ENCODE results near the gene VENTX. TPM values are rescaled to one million over a fixed set of nuclear protein-coding genes. Genes with fewer than 3 reads are reported as not detected.

The VENTX gene
- total and polyA plus RNA-seq, 3 experiments from 2014 or later, result not detected

GRCh38 chr10:133279326-133280226, 41.9 kb downstream of the VENTX start:
- Mint-ChIP-seq H3K27me3 (no peaks in the 10 kb centered on the region), H3K27ac (peak overlapping the region; percentile 76 to 100 (median 98)), H3K4me1 (peaks cover 23 to 53% (median 35%) of the 10 kb centered on the region in 3 donors), H3K36me3 (peaks cover under 1 to 56% (median 5%) of the 10 kb centered on the region in 3 donors), H3K9me3 (no peaks in the 10 kb centered on the region), H3K4me3 (peak overlapping the region in 3 of 7 donors; percentile 9 to 84 (median 41))
- no peak for DNase-seq
- Histone ChIP-seq H3K4me1 (ENCODE audit: insufficient read depth, low read length) (peaks cover 43% of the 10 kb centered on the region), H3K9me3 (ENCODE audit: low read length) (no peaks in the 10 kb centered on the region), H3K36me3 (ENCODE audit: insufficient read depth, low read length) (peaks cover 6% of the 10 kb centered on the region), H3K4me3 (ENCODE audit: low read length) (no peak overlapping the region), H3K27me3 (ENCODE audit: insufficient read depth, low read length, poor library complexity, severe bottlenecking) (no peaks in the 10 kb centered on the region), H3K27ac (ENCODE audit: low read depth, low read length) (peak overlapping the region; percentile 96)
- ChIA-PET CTCF (interaction anchor here (1.7 to 4.3 kb wide), 3 partner anchors 18 to 28 kb away, joined by 6 to 28 read pairs (median 13); no protein-coding TSS in a partner anchor), POLR2A (interaction anchor here (1.2 to 1.3 kb wide), 2 partner anchors 28 to 57 kb away, joined by 3 to 6 read pairs; partner anchors contain the start of gene CALY)

- H3K36me3 Mint-ChIP-seq, result peaks cover 3 to 61% (median 9%) of the 10 kb centered on the region in 3 donors
- ChIA-PET CTCF (interaction anchor here (4.3 kb wide), 1 partner anchor 27 kb away, joined by 28 read pairs; no protein-coding TSS in a partner anchor), POLR2A (no interaction called here)
Measured at GRCh38 chr10:133280391-133281059, 42.9 kb downstream of the VENTX start.

GRCh38 chr10:133281084-133281483, 43.4 kb downstream of the VENTX start:
- peaks cover 32% of the 10 kb centered on the region for H3K4me1 ChIP-seq (ENCODE audit: insufficient read depth, low read length)
- no peak for DNase-seq
- no peak overlapping the region for H3K4me3 Mint-ChIP-seq
- POLR2A ChIA-PET, result no interaction called here
- H3K36me3 ChIP-seq (ENCODE audit: insufficient read depth, low read length), result peaks cover 9% of the 10 kb centered on the region
- H3K27me3 Mint-ChIP-seq, result no peaks in the 10 kb centered on the region
- peaks cover 23 to 38% (median 24%) of the 10 kb centered on the region in 3 donors for H3K4me1 Mint-ChIP-seq
- H3K4me3 ChIP-seq (ENCODE audit: low read length), result no peak overlapping the region
- CTCF ChIA-PET, result interaction anchor here (1.1 to 4.3 kb wide), 3 partner anchors 18 to 26 kb away, joined by 3 to 28 read pairs (median 3); no protein-coding TSS in a partner anchor
- H3K27ac ChIP-seq (ENCODE audit: low read depth, low read length), result no peak overlapping the region
- H3K27me3 ChIP-seq (ENCODE audit: insufficient read depth, low read length, poor library complexity, severe bottlenecking), result no peaks in the 10 kb centered on the region
- H3K9me3 Mint-ChIP-seq, result no peaks in the 10 kb centered on the region
- peak overlapping the region in 1 of 8 donors; percentile 41 for H3K27ac Mint-ChIP-seq
- H3K36me3 Mint-ChIP-seq, result peaks cover 3 to 63% (median 15%) of the 10 kb centered on the region in 3 donors
- H3K9me3 ChIP-seq (ENCODE audit: low read length), result no peaks in the 10 kb centered on the region

More at GRCh38 chr10:133280391-133281059, 42.9 kb downstream of the VENTX start:
- Mint-ChIP-seq H3K4me3 (no peak overlapping the region), H3K4me1 (peaks cover 23 to 43% (median 30%) of the 10 kb centered on the region in 3 donors), H3K27me3 (no peaks in the 10 kb centered on the region), H3K27ac (peak overlapping the region in 5 of 8 donors; percentile 42 to 99 (median 92)), H3K9me3 (no peaks in the 10 kb centered on the region)
- no peaks in the 10 kb centered on the region for H3K9me3 ChIP-seq (ENCODE audit: low read length)
- H3K36me3 ChIP-seq (ENCODE audit: insufficient read depth, low read length), result peaks cover 9% of the 10 kb centered on the region
- no peaks in the 10 kb centered on the region for H3K27me3 ChIP-seq (ENCODE audit: insufficient read depth, low read length, poor library complexity, severe bottlenecking)
- H3K27ac ChIP-seq (ENCODE audit: low read depth, low read length), result no peak overlapping the region
- peaks cover 36% of the 10 kb centered on the region for H3K4me1 ChIP-seq (ENCODE audit: insufficient read depth, low read length)
- no peak overlapping the region for H3K4me3 ChIP-seq (ENCODE audit: low read length)
- no peak for DNase-seq

GRCh38 chr10:133281628-133282372, 44.1 kb downstream of the VENTX start:
- H3K4me3 Mint-ChIP-seq, result no peak overlapping the region
- peaks cover 23 to 34% (median 26%) of the 10 kb centered on the region in 3 donors for H3K4me1 Mint-ChIP-seq
- H3K27me3 Mint-ChIP-seq, result no peaks in the 10 kb centered on the region
- H3K36me3 ChIP-seq (ENCODE audit: insufficient read depth, low read length), result peaks cover 9% of the 10 kb centered on the region
- H3K27ac ChIP-seq (ENCODE audit: low read depth, low read length), result no peak overlapping the region
- H3K9me3 ChIP-seq (ENCODE audit: low read length), result no peaks in the 10 kb centered on the region
- CTCF ChIA-PET, result interaction anchor here (1.1 to 1.2 kb wide), 2 partner anchors 19 to 23 kb away, joined by 3 read pairs; no protein-coding TSS in a partner anchor
- no peak overlapping the region for H3K4me3 ChIP-seq (ENCODE audit: low read length)
- no peaks in the 10 kb centered on the region for H3K9me3 Mint-ChIP-seq
- peaks cover 30% of the 10 kb centered on the region for H3K4me1 ChIP-seq (ENCODE audit: insufficient read depth, low read length)
- no peak for DNase-seq
- POLR2A ChIA-PET, result interaction anchor here (0.6 kb wide), 1 partner anchor 25 kb away, joined by 4 read pairs; no protein-coding TSS in a partner anchor
- peak overlapping the region in 4 of 8 donors; percentile 41 to 68 (median 60) for H3K27ac Mint-ChIP-seq
- H3K36me3 Mint-ChIP-seq, result peaks cover 3 to 68% (median 21%) of the 10 kb centered on the region in 3 donors
- H3K27me3 ChIP-seq (ENCODE audit: insufficient read depth, low read length, poor library complexity, severe bottlenecking), result no peaks in the 10 kb centered on the region

DNA sequence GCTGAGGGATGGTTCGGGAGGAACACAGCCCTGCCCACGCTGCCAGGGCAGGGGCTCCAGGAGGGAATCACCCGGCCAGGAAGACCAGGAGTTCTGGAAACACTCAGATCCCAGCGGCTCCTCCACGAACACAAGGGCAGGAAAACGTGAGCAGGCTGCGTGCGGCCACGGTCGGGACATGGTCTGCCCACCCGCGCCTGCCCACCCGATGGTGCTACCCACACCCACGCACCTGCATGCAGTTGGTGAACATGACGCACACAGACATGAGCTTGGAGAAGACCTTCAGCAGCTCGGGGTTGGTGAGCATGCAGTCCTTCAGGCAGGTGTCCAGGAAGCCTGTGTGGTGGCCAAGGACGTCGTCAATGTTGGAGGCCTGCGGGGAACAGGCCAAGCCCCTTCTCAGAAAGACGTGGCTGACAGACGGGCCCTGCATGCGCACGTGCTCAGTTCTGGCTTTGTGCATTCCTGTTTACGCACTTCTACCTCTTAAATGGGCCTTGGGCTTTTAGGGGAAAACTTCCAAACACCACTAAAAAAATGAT, 45.3 kb downstream of the VENTX start:
- no peaks in the 10 kb centered on the region for H3K27me3 ChIP-seq (ENCODE audit: insufficient read depth, low read length, poor library complexity, severe bottlenecking)
- H3K4me3 ChIP-seq (ENCODE audit: low read length), result no peak overlapping the region
- Mint-ChIP-seq H3K36me3 (peaks cover 3 to 77% (median 25%) of the 10 kb centered on the region in 3 donors), H3K27ac (peak overlapping the region in 1 of 8 donors; percentile 75), H3K4me1 (peaks cover 18 to 25% (median 23%) of the 10 kb centered on the region in 3 donors), H3K9me3 (no peaks in the 10 kb centered on the region), H3K27me3 (no peaks in the 10 kb centered on the region), H3K4me3 (no peak overlapping the region)
- H3K4me1 ChIP-seq (ENCODE audit: insufficient read depth, low read length), result peaks cover 19% of the 10 kb centered on the region
- no peaks in the 10 kb centered on the region for H3K9me3 ChIP-seq (ENCODE audit: low read length)
- CTCF ChIA-PET, result no interaction called here
- peaks cover 9% of the 10 kb centered on the region for H3K36me3 ChIP-seq (ENCODE audit: insufficient read depth, low read length)
- POLR2A ChIA-PET, result no interaction called here
- DNase-seq, result no peak
- no peak overlapping the region for H3K27ac ChIP-seq (ENCODE audit: low read depth, low read length)

DNA sequence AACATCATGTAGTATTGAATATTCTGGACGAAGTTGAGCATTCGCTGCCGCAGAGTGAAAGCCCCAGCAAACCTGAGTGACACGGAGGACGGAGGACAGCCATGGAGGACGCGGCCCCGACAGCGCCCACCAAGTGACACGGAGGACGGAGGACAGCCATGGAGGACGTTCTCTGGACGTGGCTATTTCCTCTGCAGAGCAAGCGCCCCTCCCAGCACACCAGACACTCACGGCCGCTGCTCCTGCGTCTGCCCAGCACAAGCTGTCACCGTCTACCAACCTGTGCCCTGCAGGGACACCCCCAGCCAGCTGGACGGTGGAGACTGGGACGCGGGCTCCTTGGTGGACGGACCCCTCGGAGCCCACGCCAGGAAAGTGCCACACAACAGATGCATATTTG, 46.3 kb downstream of the VENTX start:
- H3K4me3 ChIP-seq (ENCODE audit: low read length), result no peak overlapping the region
- ChIA-PET POLR2A (no interaction called here), CTCF (no interaction called here)
- H3K27me3 Mint-ChIP-seq, result no peaks in the 10 kb centered on the region
- no peak for DNase-seq
- no peaks in the 10 kb centered on the region for H3K9me3 Mint-ChIP-seq
- H3K27me3 ChIP-seq (ENCODE audit: insufficient read depth, low read length, poor library complexity, severe bottlenecking), result no peaks in the 10 kb centered on the region
- H3K4me1 ChIP-seq (ENCODE audit: insufficient read depth, low read length), result peaks cover 9% of the 10 kb centered on the region
- H3K4me1 Mint-ChIP-seq, result peaks cover 8 to 15% (median 13%) of the 10 kb centered on the region in 3 donors
- H3K27ac Mint-ChIP-seq, result peak overlapping the region in 1 of 8 donors; percentile 3
- no peaks in the 10 kb centered on the region for H3K9me3 ChIP-seq (ENCODE audit: low read length)
- peaks cover 14% of the 10 kb centered on the region for H3K36me3 ChIP-seq (ENCODE audit: insufficient read depth, low read length)
- no peak overlapping the region for H3K4me3 Mint-ChIP-seq
- peaks cover 5 to 84% (median 27%) of the 10 kb centered on the region in 3 donors for H3K36me3 Mint-ChIP-seq
- no peak overlapping the region for H3K27ac ChIP-seq (ENCODE audit: low read depth, low read length)

- H3K27ac ChIP-seq (ENCODE audit: low read depth, low read length), result no peak overlapping the region
- no peaks in the 10 kb centered on the region for H3K9me3 ChIP-seq (ENCODE audit: low read length)
- no peaks in the 10 kb centered on the region for H3K4me1 ChIP-seq (ENCODE audit: insufficient read depth, low read length)
- H3K27me3 ChIP-seq (ENCODE audit: insufficient read depth, low read length, poor library complexity, severe bottlenecking), result no peaks in the 10 kb centered on the region
- CTCF ChIA-PET, result no interaction called here
- DNase-seq, result no peak
- Mint-ChIP-seq H3K27ac (peak overlapping the region in 1 of 8 donors; percentile 64), H3K4me3 (no peak overlapping the region), H3K27me3 (no peaks in the 10 kb centered on the region), H3K4me1 (peaks cover 0 to 4% (median 2%) of the 10 kb centered on the region in 3 donors), H3K36me3 (peaks cover 6 to 90% (median 31%) of the 10 kb centered on the region in 3 donors), H3K9me3 (no peaks in the 10 kb centered on the region)
- H3K4me3 ChIP-seq (ENCODE audit: low read length), result no peak overlapping the region
- peaks cover 11% of the 10 kb centered on the region for H3K36me3 ChIP-seq (ENCODE audit: insufficient read depth, low read length)
- POLR2A ChIA-PET, result no interaction called here
Measured at GRCh38 chr10:133285217-133285616, 47.6 kb downstream of the VENTX start.

Measured in CD8-positive, alpha-beta memory T cell (primary cell).